ENCODE data around the gene ZBTB7C.

ZBTB7C gene

GRCh38 chr18:48138660-48139430 is 270.3 kb downstream of the ZBTB7C start (continued):
- TF ChIP-seq GLI2 (tag by site-specific recombination; IDR thresholded peaks at IDR 0.05; ENCODE audit: borderline replicate concordance, low read depth) (no peak), PBX3 (CRISPR knock-in tag; IDR thresholded peaks at IDR 0.05) (no peak), ZNF76 (tag by site-specific recombination; IDR thresholded peaks at IDR 0.05; ENCODE audit: borderline replicate concordance, low read depth) (no peak), MYNN (tag by site-specific recombination; IDR thresholded peaks at IDR 0.05; ENCODE audit: borderline replicate concordance) (no peak), ZNF10 (tag by site-specific recombination; IDR thresholded peaks at IDR 0.05) (no peak), ZSCAN23 (tag by site-specific recombination; IDR thresholded peaks at IDR 0.05) (no peak), ZNF266 (tag by site-specific recombination; IDR thresholded peaks at IDR 0.05; ENCODE audit: low read depth) (no peak), ZNF398 (tag by site-specific recombination; IDR thresholded peaks at IDR 0.05) (peak; percentile 68), GLIS1 (tag by site-specific recombination; IDR thresholded peaks at IDR 0.05) (peak; percentile 65), ZNF571 (tag by site-specific recombination; IDR thresholded peaks at IDR 0.05) (no peak), ZBTB21 (tag by site-specific recombination; IDR thresholded peaks at IDR 0.05) (no peak), ZNF138 (tag by site-specific recombination; IDR thresholded peaks at IDR 0.05; ENCODE audit: borderline replicate concordance) (no peak), ZSCAN4 (tag by site-specific recombination; IDR thresholded peaks at IDR 0.05) (no peak), ZNF791 (tag by site-specific recombination; IDR thresholded peaks at IDR 0.05) (no peak), KLF17 (tag by site-specific recombination; IDR thresholded peaks at IDR 0.05) (peak; percentile 92), ATF2 (tag by site-specific recombination; IDR thresholded peaks at IDR 0.05; ENCODE audit: low read depth) (no peak)

- Histone ChIP-seq H3K4me1 (ENCODE audit: control insufficient read depth, insufficient read depth, low read length) (peaks cover 36% of the 10 kb centered on the region), H3K9me3 (ENCODE audit: control insufficient read depth, insufficient read depth, low read depth, low read length) (no peaks in the 10 kb centered on the region), H3K27ac (ENCODE audit: extremely low read depth, low read depth, low read length) (no peak overlapping the region; the same call in 1 of the 2 replicates), H3K4me3 (ENCODE audit: low read depth, low read length) (no peak overlapping the region), H3K36me3 (ENCODE audit: control insufficient read depth in 2 of 2, insufficient read depth in 1 of 2, low read length in 2 of 2) (no peaks in the 10 kb centered on the region)
- 0 out of 2 replicates have a peak, but pooled peaks have one; percentile 30 for TF ChIP-seq CTCF (tag by site-specific recombination; IDR thresholded peaks at IDR 0.05)
- TF ChIP-seq SCRT2 (tag by site-specific recombination; IDR thresholded peaks at IDR 0.05) = peak; percentile 60; the same call in 1 of the 2 replicates
- TF ChIP-seq ZNF391 (tag by site-specific recombination; IDR thresholded peaks at IDR 0.05; ENCODE audit: borderline replicate concordance, low read depth) = no peak
- ChIA-PET CTCF (interaction anchor here (0.5 kb wide), 1 partner anchor 10 kb away, joined by 3 read pairs; no protein-coding TSS in a partner anchor), POLR2A (no interaction called here)
Observed at GRCh38 chr18:48138210-48138609, 271.0 kb downstream of the ZBTB7C start.
